GM12878 (cell line): ENCODE measurements around the gene NOD2. TPM values are rescaled to one million over a fixed set of nuclear protein-coding genes. Genes with fewer than 3 reads are reported as not detected.

ENCODE experiments used
- ATAC-seq: fragments of 200-7000 bp; cut with Tn5 transposase; 3 replicates; pipeline ENCODE4 v1.9.1; 2020; ENCODE audit warnings: mild to moderate bottlenecking, moderate library complexity
- BruUV-seq: library from RNA; stranded (reverse); fragments of 400-500 nt; replicated peaks from 2 replicates; lab custom pipeline; 2021; lab: Mats Ljungman, UMichigan
- CTCF ChIA-PET: fragments of 300-600 bp; sonication (Branson Sonifier 250); formaldehyde crosslinking; extraction: SDS; loops from one replicate; lab custom pipeline; 2021; ENCODE audit warnings: inconsistent platforms; lab: Yijun Ruan, JAX
- POLR2A ChIA-PET: fragments of 350-600 bp; formaldehyde crosslinking; extraction: SDS; loops from one replicate; lab custom pipeline; 2021; ENCODE audit warnings: inconsistent platforms; lab: Charles Lee
- RAD21 ChIA-PET: fragments of 300-600 bp; sonication (Branson Sonifier 250); formaldehyde crosslinking; loops from one replicate; lab custom pipeline; 2023; ENCODE audit warnings: antibody characterized with exemption; ENCODE audit not compliant: unreplicated experiment; lab: Charles Lee
- SMC1A ChIA-PET: fragments of 300-600 bp; sonication (Branson Sonifier 250); formaldehyde crosslinking; loops from one replicate; lab custom pipeline; 2023; ENCODE audit not compliant: unreplicated experiment, uncharacterized antibody; lab: Charles Lee
- DNase-seq: peaks from one replicate; pipeline ENCODE4 v3.0.0-alpha.2; 2011; ENCODE audit warnings: low read depth, low spot score
- FAIRE-seq: peaks from 3 replicates; lab custom pipeline; 2011; peaks lifted over from hg19 to GRCh38; lab: Jason Lieb, UNC
- H2AFZ ChIP-seq: 2 replicates; pipeline ENCODE4 v1.6.0; 2011; ENCODE audit warnings: low read depth, low read length, control low read depth; ENCODE audit not compliant: control insufficient read depth
- H3K27ac ChIP-seq: 2 replicates; pipeline ENCODE4 v1.5.1; 2011; ENCODE audit warnings: control low read depth; ENCODE audit not compliant: control insufficient read depth, insufficient read depth
- H3K27me3 ChIP-seq, 2 experiments: replicated peaks in 1 of 2; 2 replicates each; pipeline versions ENCODE4 v1.6.0 to v1.6.1; 2011; ENCODE audit warnings: low read length in 1 of 2; ENCODE audit not compliant: control insufficient read depth in 2 of 2, insufficient read depth in 2 of 2
- H3K36me3 ChIP-seq, 2 experiments: 2 replicates each; pipeline ENCODE4 v1.5.1; 2011; ENCODE audit warnings: low read length in 1 of 2; ENCODE audit not compliant: control insufficient read depth in 2 of 2, insufficient read depth in 2 of 2
- H3K4me1 ChIP-seq: 2 replicates; pipeline ENCODE4 v1.6.1; 2011; ENCODE audit warnings: mild to moderate bottlenecking, low read length, moderate library complexity, mixed read lengths; ENCODE audit not compliant: control insufficient read depth, insufficient read depth
- H3K4me2 ChIP-seq: 2 replicates; pipeline ENCODE4 v1.6.0; 2011; ENCODE audit warnings: control low read depth; ENCODE audit not compliant: control insufficient read depth, insufficient read depth
- H3K4me3 ChIP-seq: fragments of 200-600 bp; sonication (generic); 2 replicates; pipeline ENCODE4 v1.5.1; 2016
- H3K79me2 ChIP-seq: 2 replicates; pipeline ENCODE4 v1.6.0; 2011; ENCODE audit warnings: low read length; ENCODE audit not compliant: control insufficient read depth, insufficient read depth
- H3K9ac ChIP-seq: 2 replicates; pipeline ENCODE4 v1.8.0; 2011; ENCODE audit warnings: low read length, control low read depth, mixed read lengths; ENCODE audit not compliant: control insufficient read depth, insufficient read depth
- H3K9me3 ChIP-seq: replicated peaks from 3 replicates; pipeline ENCODE4 v1.5.1; 2011; ENCODE audit warnings: mild to moderate bottlenecking, low read length; ENCODE audit not compliant: control insufficient read depth, insufficient read depth
- H4K20me1 ChIP-seq: 2 replicates; pipeline ENCODE4 v1.6.0; 2011; ENCODE audit not compliant: control insufficient read depth, insufficient read depth
- CREM ChIP-seq: IDR thresholded peaks from 2 replicates; pipeline ENCODE4 v1.6.1; 2014; ENCODE audit warnings: antibody characterized with exemption, low read depth
- EZH2 ChIP-seq: IDR thresholded peaks from 2 replicates; pipeline ENCODE4 v1.6.1; 2012; ENCODE audit warnings: low read depth, mild to moderate bottlenecking, control low read depth, inconsistent platforms, low read length, borderline replicate concordance; ENCODE audit not compliant: control insufficient read depth
- JUNB ChIP-seq: IDR thresholded peaks from 2 replicates; pipeline ENCODE4 v1.6.1; 2016; ENCODE audit warnings: antibody characterized with exemption, mild to moderate bottlenecking
- SREBF2 ChIP-seq: IDR thresholded peaks from 2 replicates; pipeline ENCODE4 v1.6.1; 2012; ENCODE audit warnings: mild to moderate bottlenecking, low read length
- TARDBP ChIP-seq: IDR thresholded peaks from 2 replicates; pipeline ENCODE4 v1.6.1; 2016; ENCODE audit warnings: borderline replicate concordance
- TCF7 ChIP-seq: IDR thresholded peaks from 2 replicates; pipeline ENCODE4 v1.6.1; 2014; ENCODE audit warnings: antibody characterized with exemption, borderline replicate concordance
- WGBS: methylation state at CpG from one replicate; pipeline ENCODE4 v1.1.6; 2016; ENCODE audit warnings: low lambda C conversion rate; ENCODE audit not compliant: insufficient replicate concordance, insufficient coverage; ENCODE audit errors: missing lambda C conversion rate; 5-methylcytosine and 5-hydroxymethylcytosine counted together
- in situ Hi-C: fragments of 300-500 bp; cut with MboI; formaldehyde crosslinking; loops from 9 replicates; pipeline ENCODE4 v1.14.3; 2018; ENCODE audit warnings: mixed read lengths
- intact Hi-C: fragments of 100-400 bp; cut with micrococcal nuclease; formaldehyde crosslinking; loops from one replicate; pipeline ENCODE4 v1.14.2; 2022; ENCODE audit not compliant: unreplicated experiment
- polyA plus RNA-seq, 11 experiments: library from polyadenylated mRNA; depleted of rRNA in 4 of 11; unstranded in 6 of 11; stranded (reverse) in 5 of 11; fragments of >200 nt; fragmentation: Nextera tagmentation in 4 of 11; fragmentation: Illumina TruSeq in 1 of 11; extraction: Ambion mirVana in 4 of 11; extraction: Trizol in 1 of 11; gene quantifications; 1 replicate in 1 of 11; 2 replicates in 10 of 11; pipeline versions ENCODE4 v1.2.1 to v1.2.3, GENCODE V29; 2011 to 2016; ENCODE audit warnings: inconsistent platforms in 2 of 11, missing spikeins in 2 of 11, low read depth in 1 of 11
- total RNA-seq, 4 experiments: library from RNA; depleted of rRNA in 3 of 4; stranded (reverse); fragments of >200 nt in 3 of 4; fragmentation: Illumina TruSeq in 1 of 4; extraction: Trizol in 1 of 4; gene quantifications; 2 replicates each; pipeline versions ENCODE4 v1.2.1 to v1.2.3, GENCODE V29; 2013 to 2021
- TF ChIP-seq, protein P1 (sequence below): fragments of 450-650 bp; IDR thresholded peaks from 2 replicates; pipeline ENCODE4 v1.6.1; 2016; ENCODE audit warnings: mild to moderate bottlenecking
- TF ChIP-seq, protein P2 (sequence below): fragments of 450-650 bp; IDR thresholded peaks from 2 replicates; pipeline ENCODE4 v1.6.1; 2016; ENCODE audit warnings: mild to moderate bottlenecking, moderate library complexity, borderline replicate concordance

Gene NOD2
- total and polyA plus RNA-seq, 10 of the 15 experiments (the other 5 are each of a cell fraction or from before 2014, with no cell fraction given): 1.0 to 18.6 (median 6.7) TPM

DNA sequence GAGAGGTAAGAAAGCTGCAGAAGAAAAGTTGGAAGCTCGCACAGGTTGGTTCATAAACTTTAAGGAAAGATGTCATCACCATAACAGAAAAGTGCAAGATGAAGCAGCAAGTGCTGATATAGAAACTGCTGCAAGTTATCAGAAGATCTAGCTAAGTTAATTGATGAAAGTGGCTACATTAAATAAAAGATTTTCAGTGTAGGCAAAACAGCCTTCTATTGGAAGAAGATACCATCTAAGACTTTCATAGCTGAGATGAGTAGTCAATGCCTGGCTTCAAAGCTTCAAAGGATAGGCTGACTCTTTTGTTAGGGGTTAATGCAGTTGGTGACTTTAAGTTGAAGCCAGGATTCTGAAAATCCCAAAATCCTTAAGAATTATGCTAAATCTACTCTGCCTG, 72.5 kb downstream of the NOD2 start (continued):
- TF ChIP-seq, protein P1, sequence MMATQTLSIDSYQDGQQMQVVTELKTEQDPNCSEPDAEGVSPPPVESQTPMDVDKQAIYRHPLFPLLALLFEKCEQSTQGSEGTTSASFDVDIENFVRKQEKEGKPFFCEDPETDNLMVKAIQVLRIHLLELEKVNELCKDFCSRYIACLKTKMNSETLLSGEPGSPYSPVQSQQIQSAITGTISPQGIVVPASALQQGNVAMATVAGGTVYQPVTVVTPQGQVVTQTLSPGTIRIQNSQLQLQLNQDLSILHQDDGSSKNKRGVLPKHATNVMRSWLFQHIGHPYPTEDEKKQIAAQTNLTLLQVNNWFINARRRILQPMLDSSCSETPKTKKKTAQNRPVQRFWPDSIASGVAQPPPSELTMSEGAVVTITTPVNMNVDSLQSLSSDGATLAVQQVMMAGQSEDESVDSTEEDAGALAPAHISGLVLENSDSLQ: no peak
- TF ChIP-seq CREM (no peak), TCF7 (no peak), JUNB (no peak), TARDBP (no peak), SREBF2 (no peak)
- TF ChIP-seq, protein P2, sequence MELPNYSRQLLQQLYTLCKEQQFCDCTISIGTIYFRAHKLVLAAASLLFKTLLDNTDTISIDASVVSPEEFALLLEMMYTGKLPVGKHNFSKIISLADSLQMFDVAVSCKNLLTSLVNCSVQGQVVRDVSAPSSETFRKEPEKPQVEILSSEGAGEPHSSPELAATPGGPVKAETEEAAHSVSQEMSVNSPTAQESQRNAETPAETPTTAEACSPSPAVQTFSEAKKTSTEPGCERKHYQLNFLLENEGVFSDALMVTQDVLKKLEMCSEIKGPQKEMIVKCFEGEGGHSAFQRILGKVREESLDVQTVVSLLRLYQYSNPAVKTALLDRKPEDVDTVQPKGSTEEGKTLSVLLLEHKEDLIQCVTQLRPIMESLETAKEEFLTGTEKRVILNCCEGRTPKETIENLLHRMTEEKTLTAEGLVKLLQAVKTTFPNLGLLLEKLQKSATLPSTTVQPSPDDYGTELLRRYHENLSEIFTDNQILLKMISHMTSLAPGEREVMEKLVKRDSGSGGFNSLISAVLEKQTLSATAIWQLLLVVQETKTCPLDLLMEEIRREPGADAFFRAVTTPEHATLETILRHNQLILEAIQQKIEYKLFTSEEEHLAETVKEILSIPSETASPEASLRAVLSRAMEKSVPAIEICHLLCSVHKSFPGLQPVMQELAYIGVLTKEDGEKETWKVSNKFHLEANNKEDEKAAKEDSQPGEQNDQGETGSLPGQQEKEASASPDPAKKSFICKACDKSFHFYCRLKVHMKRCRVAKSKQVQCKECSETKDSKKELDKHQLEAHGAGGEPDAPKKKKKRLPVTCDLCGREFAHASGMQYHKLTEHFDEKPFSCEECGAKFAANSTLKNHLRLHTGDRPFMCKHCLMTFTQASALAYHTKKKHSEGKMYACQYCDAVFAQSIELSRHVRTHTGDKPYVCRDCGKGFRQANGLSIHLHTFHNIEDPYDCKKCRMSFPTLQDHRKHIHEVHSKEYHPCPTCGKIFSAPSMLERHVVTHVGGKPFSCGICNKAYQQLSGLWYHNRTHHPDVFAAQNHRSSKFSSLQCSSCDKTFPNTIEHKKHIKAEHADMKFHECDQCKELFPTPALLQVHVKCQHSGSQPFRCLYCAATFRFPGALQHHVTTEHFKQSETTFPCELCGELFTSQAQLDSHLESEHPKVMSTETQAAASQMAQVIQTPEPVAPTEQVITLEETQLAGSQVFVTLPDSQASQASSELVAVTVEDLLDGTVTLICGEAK: no peak

- FAIRE-seq (no peak), ATAC-seq (no peak), DNase-seq (no peak)
- RAD21 ChIA-PET: interaction anchor here (0.7 to 1.8 kb wide), 3 partner anchors 10 to 39 kb away, joined by 3 read pairs; partner anchors contain the start of gene CYLD
- Histone ChIP-seq H3K27ac (no peak overlapping the region), H3K36me3 (peaks cover 0 to 22% of the 10 kb centered on the region in 2 experiments; a peak in 3 of 4 replicates), H3K4me3 (no peak overlapping the region), H4K20me1 (no peaks in the 10 kb centered on the region), H2AFZ (no peak overlapping the region), H3K9ac (no peak overlapping the region), H3K79me2 (peaks cover 34% of the 10 kb centered on the region), H3K27me3 (no peaks in the 10 kb centered on the region)
- CTCF ChIA-PET: interaction anchor here (0.7 to 4.8 kb wide), 4 partner anchors 9 to 39 kb away, joined by 3 to 18 read pairs (median 4); no protein-coding TSS in a partner anchor
- 98% methylated on average over 2 of the region's 2 CpGs for WGBS
- SMC1A ChIA-PET: interaction anchor here (0.7 to 1.4 kb wide), 4 partner anchors 10 to 89 kb away, joined by 3 to 4 read pairs (median 3); no protein-coding TSS in a partner anchor
- TF ChIP-seq EZH2: no peak
- TF ChIP-seq, all 136 proteins: peak for 0
- Histone ChIP-seq H3K4me1 (no peaks in the 10 kb centered on the region), H3K4me2 (no peak overlapping the region), H3K9me3 (peaks cover 24% of the 10 kb centered on the region)
- intact Hi-C loops (no loop called here), in situ Hi-C loops (no loop called here)
- POLR2A ChIA-PET: no interaction called here
- BruUV-seq: no TSS peak
Observed at GRCh38 chr16:50767197-50767596, 73.8 kb downstream of the NOD2 start.
